HG02970 (cell line): ENCODE measurements around the gene EDIL3.

Experiments
- ATAC-seq: cut with Tn5 transposase; IDR thresholded peaks from one replicate; pipeline ENCODE4 v1.9.1; 2021; ENCODE audit warnings: mild to moderate bottlenecking, moderate library complexity, moderate number of reproducible peaks; ENCODE audit not compliant: unreplicated experiment, low FRiP score

Gene EDIL3, protein sequence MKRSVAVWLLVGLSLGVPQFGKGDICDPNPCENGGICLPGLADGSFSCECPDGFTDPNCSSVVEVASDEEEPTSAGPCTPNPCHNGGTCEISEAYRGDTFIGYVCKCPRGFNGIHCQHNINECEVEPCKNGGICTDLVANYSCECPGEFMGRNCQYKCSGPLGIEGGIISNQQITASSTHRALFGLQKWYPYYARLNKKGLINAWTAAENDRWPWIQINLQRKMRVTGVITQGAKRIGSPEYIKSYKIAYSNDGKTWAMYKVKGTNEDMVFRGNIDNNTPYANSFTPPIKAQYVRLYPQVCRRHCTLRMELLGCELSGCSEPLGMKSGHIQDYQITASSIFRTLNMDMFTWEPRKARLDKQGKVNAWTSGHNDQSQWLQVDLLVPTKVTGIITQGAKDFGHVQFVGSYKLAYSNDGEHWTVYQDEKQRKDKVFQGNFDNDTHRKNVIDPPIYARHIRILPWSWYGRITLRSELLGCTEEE

DNA sequence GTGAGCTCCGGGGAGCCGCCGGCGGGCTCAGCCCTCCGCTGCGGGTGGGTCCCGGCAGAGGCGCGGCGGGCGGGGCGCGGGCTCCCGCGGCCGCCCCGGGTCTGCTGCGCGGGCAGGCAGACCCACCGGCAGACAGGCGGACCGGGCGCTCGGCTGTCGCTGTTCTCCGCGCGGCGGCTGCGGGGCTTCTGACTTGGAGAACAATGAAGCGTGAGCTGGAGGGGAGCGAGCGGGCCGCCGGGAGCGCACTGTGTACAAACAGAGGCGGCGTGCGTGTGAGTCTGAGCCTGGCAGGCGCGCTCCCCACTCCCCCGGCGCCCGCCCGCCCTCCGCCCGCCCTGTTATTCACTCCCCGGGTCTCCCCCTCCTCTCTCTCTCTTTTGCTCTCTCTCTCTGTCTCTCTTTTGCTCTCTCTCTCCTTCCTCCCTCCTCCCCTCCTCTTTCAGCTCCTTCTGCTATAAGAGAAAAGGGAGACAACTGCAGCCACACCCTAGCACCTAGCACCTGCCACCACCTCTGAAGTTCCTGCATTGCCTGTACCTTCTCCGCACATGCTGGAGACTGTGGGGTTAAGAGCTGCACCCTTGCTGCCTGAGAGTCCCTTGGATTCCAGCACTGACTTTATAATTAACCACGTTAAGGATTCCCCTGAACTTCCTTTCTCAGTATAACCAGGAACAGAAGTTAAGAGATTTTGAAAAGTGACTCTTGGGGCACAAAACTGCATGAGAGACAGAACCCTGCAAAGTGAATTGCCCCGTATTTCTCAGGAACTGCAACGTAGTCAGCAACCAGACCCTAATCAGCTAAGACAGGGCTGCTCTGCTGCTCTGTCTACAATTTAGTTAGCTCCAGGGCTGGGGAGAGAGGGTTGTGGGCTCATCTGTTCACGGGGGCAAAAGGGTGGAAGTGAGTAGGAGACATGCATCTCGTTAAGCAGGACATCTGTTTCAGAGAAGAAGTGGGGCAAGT, at the start of gene EDIL3:
EDIL3 (minus strand) TSS at position 277 of the 972 bp plus-strand sequence. CDS start 506 bp downstream, outside the sequence.
- ATAC-seq, result no peak

DNA sequence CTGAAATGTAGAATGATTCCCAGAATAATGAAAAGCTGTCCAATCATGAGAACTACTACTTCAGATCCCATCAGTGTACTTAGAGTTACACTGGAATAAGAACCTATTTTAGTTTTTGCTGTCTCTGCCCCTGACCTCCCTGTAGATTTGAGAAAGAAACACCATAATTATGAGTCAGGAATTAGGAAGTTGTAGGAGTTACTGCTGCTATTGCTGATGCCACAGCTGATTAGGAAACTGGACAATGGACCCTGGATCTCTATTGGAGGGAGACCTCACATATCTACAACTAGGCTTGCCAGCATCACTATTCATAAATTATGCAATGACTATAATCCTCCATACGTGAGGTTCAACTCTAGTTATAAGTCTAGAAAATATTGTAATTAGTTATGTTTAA, 48.8 kb upstream of the EDIL3 start:
- no peak for ATAC-seq

DNA sequence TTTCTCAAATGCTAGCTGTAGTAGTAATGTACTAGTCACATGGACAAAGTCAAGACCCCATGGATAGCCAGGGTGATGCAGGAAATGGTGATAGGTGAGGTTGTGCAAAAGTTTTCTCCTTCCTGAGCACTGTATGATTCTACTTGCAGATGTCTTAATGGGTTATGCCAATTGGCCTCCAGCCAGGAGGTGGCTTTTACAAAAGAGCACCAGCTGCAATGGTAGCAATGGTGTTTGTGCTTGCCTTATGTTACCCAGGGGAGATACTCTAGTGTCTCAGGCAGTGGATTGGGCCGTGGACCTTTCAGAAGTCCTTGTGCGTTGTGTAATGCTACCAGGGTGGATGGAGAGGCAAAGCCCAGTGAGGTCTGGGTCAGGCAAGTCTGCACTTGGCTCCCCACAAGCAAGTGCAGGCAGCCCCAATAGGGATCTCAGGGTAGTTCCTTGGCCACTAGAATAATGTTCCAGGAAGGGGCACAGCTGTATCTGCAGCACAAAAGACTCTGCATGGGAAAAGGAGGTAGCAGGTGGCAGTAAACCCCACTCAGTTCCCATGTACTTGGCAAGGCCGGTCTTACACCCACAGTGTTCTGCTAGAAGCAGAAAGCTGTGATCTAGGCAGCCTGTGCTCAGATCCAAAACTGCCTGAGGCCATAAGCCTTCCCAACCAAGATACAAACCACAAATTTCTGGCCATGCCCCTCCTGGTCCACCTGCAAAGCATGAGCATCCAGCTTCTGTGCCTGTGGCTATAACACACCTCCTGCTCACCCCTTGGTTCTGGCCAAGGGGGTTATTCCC, 46.4 kb upstream of the EDIL3 start:
- no peak for ATAC-seq

DNA sequence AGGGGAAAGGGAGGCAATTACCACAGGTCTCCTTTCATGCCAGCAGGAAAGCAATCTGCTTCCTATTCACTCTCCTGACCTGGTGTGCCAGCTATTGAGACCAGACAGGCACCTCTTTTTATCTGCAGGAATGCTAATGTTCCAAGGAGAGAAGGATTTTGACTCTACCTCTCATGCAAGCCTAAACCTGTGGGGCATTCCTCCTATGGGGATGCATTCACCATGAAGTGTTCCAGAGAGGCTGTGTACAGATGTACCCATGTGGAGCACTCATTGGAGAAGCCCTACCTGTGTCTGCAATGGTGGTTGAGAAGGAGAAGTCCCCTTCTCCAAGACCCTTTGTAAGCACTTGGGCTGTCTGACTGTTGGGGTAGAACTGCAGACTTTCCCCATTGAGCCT, 45.4 kb upstream of the EDIL3 start:
- ATAC-seq, result no peak

DNA sequence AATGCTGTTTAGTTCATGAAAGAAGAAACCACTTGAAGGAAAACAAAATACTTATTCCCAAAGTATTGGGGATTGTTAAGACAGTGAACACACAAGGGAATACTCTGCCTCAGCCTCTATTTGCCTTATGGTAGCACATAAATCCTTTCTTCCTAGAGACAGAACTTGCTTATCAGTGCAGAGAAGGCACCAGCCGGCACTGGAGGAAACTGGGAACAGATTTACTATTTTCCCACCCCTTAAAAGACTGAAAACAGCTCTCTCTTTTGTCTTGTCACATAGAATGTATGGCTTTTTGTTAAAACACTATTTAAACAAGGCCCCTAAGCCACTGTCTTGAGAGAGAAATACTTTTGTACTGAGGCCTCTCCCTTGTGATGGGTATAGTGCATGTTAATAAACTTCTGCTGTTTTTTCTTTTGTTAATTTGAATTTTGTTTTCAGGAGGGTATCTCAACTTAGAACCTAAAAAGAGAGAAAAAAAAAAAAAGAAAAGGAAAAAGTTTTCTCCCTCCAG, 40.7 kb upstream of the EDIL3 start:
- no peak for ATAC-seq

DNA sequence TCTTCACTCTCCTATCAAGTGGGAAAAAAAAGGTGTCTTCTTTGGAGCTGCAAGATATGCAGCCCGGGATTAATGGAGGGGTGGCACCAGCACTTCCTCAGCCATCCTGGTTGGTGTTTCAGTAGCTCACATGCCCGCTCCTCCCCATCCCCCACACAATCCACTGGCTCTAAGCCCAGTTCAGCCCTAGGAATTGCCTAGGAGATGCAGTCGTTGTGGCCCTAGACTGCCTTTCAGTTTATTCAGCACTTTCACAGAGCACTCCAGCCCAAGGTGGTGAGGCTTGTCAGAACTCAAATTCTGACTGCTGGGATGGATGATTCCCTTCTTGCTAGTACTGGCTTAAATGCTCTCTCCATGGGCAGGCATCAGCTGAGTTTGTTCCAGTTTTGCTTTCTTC, 35.1 kb upstream of the EDIL3 start:
- ATAC-seq, result no peak

DNA sequence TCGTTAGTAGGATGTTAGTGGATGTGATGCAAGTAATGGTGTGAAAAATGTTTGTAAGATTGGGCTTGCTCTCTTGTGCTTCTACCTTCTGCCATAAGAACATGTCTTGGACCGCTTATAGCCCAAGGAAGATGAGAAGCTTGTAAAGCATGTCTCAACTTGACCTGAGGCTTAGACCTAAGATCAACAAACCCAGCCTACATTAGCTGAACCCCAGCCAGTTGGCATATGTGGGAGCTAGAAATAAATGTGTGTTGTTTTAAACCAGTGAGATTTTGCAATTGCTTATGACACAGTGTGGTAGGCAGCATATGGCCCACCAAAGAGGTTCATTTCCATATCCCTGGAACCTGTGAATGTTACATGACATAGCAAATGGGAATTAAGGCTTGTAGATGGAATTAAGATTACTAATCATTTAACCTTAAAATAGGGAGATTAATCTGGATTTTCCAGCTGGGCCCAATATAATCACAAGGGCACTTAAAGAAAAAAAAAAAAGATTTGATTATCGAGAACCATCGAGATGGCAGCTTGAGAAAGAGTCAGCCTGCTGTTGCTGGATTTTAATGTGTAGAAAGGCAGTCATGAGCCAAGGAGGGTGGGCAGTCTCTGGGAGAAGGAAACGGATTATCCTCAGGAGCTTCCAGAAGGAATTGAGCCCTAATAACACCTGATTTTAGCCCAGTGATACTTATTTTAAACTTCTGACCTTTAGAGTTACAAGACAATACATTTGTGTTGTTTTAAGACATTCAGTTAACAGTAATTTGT, 27.3 kb upstream of the EDIL3 start:
- ATAC-seq, result no peak

DNA sequence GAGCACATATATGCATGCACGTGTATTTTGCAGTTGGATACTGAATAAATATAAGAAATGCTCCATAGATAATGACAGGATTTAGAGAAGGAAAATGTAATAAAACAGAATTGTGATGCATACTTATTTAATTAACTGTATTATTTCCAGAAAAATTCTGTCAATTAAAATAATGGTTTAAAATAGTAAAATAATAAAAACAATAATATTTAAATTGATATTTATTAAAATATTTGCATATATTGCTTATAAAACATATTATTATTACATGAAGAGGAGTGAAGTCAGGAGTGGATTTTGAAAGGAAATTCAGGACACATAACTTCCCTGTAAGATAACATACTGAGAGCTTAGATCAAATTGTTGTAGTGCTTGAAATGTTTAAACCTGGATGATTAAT, 21.4 kb upstream of the EDIL3 start:
- no peak for ATAC-seq

DNA sequence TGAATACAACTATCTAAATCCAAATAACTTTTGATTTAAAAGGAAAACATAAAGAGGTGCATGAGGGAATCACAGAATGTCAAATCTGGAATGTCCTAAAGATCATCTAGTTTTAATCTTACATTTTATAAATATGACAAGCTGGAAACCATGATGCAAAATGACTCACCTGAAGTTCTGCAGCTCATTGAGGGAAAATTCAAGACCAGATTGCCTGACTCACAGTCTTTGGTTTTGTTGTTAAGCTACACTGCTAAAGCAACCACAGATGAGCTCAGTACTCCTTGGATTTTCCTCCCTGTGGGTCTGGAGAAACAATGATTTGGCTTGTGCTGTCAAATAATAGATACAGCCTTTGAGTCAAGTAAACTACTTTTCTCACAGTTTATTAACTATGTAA, 19.1 kb upstream of the EDIL3 start:
- ATAC-seq, result no peak

DNA sequence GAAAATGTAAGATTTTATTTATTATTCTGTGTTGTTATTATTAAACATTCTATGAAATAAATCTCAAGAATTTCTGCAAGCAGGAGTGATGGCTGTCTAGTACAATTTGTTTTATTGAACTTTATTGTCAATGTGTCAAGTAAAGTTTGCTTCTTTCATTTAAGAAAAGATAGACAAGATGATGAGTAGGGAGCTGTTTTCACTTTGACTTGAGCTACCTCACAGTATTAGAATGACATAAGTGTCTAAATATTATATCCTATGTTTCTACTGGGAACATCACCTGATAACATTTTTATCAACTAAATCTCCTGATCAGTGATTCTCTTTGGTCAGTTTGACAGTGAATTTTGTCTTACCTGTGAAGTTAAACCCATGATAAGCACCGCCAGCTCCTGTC, 12.7 kb upstream of the EDIL3 start:
- ATAC-seq, result no peak

DNA sequence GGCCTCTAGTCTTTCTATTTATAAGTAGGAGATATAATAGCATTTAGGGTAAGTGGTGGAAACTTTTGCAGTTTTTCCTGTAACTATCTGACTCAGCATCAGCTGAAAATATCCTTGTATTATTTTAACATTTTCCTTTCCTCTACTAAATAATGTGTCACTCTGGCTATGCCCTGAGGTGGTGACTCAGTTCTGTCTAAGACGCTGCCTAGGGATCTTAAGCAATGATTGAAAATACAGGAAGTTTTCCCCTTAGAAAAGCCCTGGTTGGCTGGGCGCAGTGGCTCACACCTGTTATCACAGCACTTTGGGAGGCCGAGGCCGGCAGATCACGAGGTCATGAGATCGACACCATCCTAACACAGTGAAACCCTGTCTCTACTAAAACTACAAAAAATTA, 9.3 kb upstream of the EDIL3 start:
- ATAC-seq, result no peak

DNA sequence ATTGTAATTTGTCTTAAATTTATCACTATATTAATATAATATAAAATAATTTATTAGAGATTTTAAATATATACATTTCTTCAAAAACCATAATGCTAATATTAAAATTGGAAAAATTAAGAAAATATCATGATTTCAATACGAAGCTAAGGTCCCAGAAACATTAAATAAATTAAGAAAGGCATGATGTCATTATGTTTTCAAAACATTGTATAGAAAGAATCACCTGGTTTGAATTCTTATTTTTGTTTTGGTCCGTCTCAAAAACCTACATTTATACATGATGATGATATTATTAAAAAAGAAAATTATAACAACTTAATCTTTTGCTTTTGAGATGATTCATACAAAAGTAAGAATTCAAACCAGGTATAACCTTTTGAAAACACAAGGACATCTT, 8.2 kb upstream of the EDIL3 start:
- ATAC-seq, result no peak

DNA sequence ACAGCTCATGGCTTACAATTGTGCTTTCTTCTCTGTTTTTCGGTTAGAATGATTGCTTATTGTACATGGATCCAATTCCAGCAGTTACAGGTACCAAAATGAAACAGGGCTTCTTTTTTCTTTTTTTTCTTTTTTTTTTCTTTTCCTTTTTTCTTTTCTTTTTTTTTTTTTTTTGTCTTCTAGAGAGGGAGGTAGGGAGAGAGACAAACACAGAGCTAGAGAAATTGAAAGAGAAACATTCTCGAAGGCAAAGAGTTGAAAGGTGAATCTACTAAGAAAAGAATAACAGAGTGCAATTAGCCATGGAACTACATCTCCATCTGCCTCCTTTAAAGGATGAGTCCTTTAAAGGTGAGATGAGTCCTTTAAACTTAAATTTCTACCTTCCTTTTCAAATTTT, 1.0 kb upstream of the EDIL3 start:
- ATAC-seq, result no peak

DNA sequence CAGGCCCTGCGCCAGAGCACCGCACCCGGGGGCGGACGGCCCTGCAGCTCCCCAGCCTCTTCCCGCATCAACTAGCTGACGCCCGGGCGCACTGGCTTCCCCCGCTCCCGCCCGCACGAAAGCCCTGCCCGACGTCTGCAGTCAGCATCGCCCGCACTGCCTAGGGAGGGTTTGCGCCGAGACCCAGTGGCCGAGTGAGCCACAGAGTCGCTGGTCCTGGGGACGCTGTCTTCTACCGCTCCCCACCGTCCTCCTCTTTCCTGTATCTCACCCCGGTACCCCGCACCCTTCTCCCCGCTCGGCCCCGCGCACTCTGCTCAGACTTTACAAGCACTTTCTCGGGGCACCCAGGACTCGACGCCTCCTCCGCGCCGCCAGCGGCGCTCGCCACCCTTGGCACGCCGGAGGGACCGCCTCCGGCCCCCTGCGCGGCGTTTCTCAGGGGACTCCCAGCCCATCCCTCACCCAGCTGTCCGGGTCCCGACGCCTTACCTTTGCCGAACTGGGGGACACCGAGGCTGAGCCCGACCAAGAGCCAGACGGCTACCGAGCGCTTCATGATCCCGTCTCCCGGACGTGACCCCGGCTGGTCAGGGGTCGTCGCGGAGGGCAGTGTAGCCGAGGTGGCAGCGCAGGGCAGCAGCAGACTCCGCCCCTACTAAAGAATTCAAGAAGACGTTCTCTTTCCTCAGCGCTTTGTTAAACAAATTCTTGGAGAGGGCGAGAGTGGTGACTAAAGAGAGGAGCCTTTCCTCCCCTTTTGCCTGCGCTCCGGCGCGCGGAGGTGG, 670 bp downstream of the EDIL3 start:
- no peak for ATAC-seq

DNA sequence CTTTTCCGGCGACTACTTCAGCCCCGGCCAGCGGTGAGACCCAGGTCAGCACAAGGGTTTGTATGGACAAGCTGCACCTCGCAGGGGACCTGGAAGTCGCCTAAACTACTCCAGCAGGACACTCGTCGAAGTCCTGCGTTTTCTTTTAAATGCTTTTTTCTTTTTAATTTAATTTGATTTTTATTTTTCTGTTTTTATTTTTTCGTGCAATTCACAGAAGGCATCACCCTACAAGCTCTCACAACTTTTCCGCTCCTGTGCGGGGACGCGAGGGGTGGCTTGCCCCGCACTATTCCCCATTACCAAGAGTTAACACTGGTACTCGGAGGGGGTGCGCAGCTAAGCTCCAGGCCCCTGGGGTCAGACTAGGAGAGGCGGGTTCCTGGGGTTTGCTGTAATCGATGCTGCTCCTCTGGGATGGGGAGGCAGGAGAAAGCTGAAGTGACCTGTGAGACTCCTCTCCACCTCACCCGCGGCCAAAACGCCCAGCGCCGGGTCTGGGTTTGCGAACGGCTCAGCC, 1.3 kb downstream of the EDIL3 start:
- no peak for ATAC-seq

DNA sequence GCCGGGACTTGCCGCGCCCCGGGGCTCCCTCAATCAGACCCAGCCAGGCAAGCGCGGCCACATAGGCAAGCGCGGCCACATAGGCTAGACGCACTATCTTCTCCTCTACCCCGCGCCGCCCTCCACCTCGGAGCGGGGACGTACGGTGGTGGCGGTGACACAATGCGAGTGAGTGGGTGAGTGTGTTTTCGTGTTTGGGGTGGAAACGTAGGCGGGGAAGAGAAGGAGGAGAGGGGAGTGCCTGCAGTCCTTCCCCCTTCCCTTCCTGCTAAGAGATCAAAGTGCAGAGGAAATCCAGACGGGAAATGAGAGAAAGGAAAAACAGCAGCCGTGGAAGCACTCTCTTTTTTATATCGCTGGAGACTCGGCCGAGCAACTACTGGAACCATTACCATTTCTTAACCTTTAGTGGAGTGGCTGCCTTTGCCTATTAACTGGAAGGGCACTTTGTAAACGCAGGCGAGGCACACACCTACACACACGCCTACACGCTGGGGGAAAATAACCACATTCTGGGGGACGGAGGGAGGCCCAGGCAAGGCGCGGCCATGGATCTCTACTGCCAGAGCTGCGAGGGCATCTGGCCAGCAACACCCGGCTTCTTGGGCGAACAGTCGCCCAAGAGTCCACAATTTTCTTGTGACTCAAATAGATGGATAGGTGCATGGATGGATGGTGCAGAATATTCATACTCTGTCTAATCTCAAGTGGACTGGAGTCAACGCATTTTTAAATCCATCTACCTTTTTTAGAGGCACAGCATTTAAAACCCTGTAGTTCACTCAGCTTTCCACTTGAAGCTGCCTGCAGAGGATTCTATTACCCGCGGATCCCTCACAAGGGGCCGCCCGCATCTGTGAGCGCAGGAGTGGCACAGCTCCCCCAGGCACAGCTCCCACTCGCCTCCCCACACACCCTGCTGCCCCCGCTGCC, 2.1 kb downstream of the EDIL3 start:
- no peak for ATAC-seq

DNA sequence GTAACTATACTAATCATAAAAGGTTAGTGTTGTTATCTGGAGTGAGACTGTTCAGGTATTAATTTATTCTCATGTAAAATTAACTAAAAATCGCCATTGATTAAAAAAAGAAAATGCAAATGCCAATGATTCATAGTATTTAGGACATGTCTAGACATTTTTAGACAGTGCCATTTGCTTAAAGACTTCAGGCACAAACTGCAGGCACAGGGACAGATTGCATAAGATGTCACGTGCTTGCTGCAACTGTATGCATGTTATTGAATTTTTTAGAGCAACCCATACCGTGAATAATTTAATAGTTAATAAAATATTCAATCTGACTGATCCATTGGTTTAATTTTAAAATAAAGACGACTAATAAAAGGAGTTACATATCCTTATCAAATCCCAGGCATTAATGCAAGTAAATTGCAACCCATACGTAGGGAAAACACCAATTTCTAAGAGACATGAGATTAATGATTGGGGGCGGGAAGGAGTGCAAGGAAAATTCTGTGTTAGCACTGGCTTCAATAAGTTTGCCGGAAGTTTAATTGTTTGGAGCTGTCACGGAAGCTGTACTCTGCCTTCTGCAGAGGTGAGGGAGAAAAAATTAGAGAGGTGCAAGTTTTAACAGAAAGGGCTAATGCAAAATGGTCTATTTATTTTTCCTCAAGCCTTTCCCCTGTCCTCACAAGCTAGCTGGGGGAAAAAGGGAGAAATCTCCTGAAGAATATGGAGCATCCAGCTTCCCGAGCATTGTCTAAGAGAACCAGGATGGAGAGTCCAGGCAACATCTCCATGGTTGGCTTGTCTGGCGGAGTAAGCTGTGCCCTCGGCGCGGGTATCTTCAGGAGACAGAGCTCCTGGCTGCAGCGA, 2.9 kb downstream of the EDIL3 start:
- ATAC-seq, result no peak
